NCI-H2107 treated with DMSO at 0.1 percent for 48 hours (cell line): ENCODE measurements around the gene NFIA.

Source experiments
- DNase-seq: peaks from one replicate; lab custom pipeline; 2025; ENCODE audit not compliant: unreplicated experiment; lab: John Stamatoyannopoulos, UW

Gene NFIA

GRCh38 chr1:61322769-61323168 is 240.4 kb downstream of the NFIA start:
- no peak for DNase-seq

DNA sequence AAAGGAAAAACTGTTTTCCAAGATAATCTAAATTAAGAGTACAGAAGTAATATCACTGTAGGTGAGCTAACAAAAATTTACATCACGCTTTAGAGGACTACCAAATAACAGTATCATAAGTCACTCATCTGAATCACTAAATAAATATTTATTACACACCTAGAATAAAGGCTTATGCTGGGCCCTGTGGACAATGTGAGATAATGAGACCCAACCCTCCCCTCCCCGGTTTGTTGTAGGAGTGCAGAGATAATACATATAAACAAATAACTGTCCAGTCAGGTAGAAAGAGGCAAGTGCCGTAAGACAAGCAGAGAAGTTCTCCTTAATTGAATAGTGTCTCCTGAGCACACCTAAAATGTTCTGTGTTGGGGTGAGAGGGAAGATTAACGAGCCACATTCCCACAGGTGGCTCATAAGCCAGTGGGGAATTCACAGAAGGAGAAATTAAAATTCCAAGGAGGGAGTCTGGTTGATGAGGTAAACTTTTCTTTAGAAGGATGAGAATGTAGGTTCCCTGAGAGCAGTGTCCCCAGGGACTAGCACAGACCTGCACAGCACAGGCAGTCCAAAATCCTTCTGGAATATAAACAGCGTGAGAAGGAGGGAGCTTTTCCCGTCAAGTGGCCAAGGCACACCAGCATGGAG is 241.4 kb downstream of the NFIA start:
- DNase-seq: no peak

DNA sequence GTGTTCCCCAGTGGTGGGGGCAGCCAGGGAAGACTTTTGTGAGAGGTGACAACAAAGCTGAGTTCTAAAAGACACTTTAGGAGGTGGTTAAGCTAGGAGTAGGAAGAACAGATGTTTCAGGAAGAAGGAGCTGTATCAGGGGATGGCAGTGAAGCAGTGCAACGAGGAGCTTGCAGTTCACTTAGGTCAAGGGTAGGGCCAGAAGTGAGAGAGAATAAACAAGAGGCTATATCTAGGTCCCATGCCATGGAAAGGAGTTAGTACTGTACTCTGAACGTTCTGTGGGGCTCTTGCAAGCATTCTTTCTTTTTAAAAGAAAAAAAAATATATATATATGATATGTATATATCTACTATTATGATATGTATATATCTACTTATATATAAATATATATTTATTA is 244.4 kb downstream of the NFIA start:
- no peak for DNase-seq

DNA sequence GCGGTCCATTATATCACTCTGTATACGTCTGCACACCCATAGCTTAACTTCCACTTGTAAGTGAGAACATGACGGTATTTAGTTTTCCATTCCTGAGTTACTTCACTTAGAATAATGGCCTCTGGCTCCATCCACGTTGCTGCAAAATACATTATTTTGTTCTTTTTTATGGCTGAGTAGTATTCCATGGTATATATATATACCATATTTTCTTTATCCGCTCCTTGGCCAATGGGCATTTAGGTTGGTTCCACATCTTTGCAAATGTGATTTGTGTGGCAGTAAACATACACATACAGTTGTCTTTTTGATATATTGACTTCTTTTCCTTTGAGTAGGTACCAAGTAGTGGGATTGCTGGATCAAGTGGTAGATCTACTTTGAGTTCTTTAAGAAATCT is 245.1 kb downstream of the NFIA start:
- DNase-seq: no peak

DNA sequence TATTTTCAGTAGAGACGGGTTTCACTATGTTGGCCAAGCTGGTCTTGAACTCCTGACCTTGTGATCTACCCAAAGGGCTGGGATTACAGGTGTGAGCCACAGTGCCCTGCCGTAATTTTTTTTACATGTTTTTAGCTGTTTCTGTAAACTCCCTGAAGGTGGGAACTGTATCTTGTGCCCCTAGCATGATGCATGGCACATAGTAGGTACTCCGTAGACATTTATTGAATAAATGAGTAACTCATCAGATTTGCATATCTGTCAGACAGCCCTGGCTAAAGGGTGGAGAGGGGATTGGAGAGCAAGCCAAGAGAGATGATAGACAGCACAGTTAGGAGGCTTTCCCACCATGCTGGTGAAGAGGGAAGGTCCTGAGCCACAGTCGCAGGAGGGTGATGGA is 247.2 kb downstream of the NFIA start:
- no peak for DNase-seq

- no peak for DNase-seq
Measured at GRCh38 chr1:61330018-61330417, 247.7 kb downstream of the NFIA start.

GRCh38 chr1:61330571-61330970 is 248.2 kb downstream of the NFIA start:
- no peak for DNase-seq

- DNase-seq: no peak
Measured at GRCh38 chr1:61332196-61332753, 249.9 kb downstream of the NFIA start.

DNA sequence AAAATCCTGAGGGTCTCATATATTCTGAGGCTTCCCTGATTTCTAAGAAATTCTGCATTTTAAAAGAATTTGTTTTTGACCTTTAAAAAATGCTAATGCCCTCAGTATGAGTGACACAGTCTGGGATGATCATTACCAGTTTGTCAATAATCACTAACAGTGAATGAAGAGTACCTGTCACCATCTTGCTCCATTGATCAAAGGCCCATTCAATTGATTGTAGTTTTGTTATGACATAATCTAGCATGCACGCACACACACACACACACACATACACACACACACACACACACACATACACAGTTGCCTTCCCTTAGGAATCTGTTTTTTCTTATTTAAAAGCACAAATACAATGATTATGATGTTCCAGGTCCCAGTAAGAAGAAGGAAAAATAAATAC is 250.4 kb downstream of the NFIA start:
- DNase-seq: no peak

- DNase-seq: no peak
Measured at GRCh38 chr1:61334718-61335589, 252.6 kb downstream of the NFIA start.

GRCh38 chr1:61337037-61337436 is 254.7 kb downstream of the NFIA start:
- no peak for DNase-seq

- DNase-seq: no peak
Measured at GRCh38 chr1:61337441-61337951, 255.1 kb downstream of the NFIA start.

- DNase-seq: peak; percentile 53
Measured at GRCh38 chr1:61337981-61338848, 255.9 kb downstream of the NFIA start.

DNA sequence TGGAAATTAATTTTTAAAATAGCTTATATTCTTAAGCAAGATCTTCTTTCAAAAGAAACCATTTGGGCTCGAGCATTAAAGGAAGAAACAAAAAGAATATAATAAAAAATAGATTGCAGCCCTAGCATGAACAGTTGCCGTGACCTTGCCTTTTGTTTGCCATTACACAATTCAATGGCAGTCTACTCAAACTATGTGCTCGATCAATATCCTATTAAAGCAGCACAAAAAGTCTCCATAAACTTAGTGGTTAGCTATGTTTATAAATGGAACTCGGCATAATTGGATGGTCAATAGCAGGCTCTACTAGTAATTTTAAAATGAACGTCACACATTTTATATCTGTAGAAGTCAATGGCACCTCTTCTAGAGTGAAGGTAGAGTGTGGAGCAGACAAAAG is 256.5 kb downstream of the NFIA start:
- peak; percentile 69 for DNase-seq

GRCh38 chr1:61341426-61341825 is 259.1 kb downstream of the NFIA start:
- DNase-seq: no peak

DNA sequence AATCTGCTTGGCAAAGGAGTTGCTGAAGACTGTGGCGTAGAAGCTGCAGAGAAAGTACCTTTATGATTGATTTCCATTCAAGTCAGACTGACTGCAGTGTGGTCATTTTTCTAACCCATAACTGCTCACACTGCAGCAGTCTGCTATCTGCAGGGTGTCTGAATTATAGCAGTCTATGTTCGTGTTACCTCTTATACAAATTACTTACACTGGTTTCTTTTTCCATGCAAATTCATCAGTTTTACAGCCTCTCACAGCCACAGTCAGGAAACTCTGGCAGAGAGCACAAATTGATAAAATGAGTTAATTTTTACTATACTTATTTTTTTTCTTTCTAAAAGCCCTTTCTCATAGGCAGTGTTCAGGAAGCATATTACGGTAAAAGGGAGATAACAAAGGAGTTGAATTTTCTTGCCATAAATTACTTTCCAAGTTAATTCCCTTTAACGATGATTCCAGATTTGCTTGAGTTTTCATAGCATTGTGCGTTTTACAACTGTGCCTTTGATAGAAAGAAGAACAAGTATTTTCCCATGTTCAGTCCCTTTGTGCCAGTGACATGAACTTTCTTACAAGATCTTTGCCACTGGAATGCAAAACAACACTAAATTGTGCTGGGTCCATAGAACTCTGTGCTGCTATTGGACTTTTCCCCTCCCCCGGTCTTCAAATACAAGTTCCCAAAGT is 261.5 kb downstream of the NFIA start:
- no peak for DNase-seq

DNA sequence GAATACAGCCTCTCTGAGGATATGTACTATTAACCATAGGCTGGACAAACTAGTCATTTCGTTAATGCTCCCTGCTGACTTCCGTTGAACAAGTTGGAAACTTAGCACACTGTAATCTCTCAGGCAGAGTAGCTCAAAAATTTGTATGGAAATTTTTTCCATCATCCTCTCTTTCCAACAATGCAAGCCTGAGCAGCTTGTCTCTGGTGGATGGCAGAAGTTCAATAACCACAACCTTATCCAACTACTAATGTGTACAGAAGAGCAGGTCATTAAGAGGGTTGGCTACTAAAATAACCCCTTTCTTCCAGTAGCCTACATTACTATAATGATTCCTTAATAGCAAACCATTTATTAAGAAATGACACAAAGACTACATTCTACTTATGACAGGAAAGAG is 262.3 kb downstream of the NFIA start:
- no peak for DNase-seq

GRCh38 chr1:61348025-61348665 is 265.8 kb downstream of the NFIA start:
- DNase-seq: no peak

GRCh38 chr1:61352845-61353435 is 270.6 kb downstream of the NFIA start:
- peak; percentile 7 for DNase-seq
